Embryonic facial prominence (tissue), 1 donor: ENCODE results near the gene CAMTA1.
"Not testable (repeated sequence)": the region's sequence is repeated elsewhere in the genome, so short reads cannot be mapped to it uniquely, and the experiment has no call there.

Experiments
- DNase-seq: peaks from one replicate; pipeline ENCODE4 v3.0.0-alpha.2; 2016; ENCODE audit errors: extremely low spot score

Gene CAMTA1

DNA sequence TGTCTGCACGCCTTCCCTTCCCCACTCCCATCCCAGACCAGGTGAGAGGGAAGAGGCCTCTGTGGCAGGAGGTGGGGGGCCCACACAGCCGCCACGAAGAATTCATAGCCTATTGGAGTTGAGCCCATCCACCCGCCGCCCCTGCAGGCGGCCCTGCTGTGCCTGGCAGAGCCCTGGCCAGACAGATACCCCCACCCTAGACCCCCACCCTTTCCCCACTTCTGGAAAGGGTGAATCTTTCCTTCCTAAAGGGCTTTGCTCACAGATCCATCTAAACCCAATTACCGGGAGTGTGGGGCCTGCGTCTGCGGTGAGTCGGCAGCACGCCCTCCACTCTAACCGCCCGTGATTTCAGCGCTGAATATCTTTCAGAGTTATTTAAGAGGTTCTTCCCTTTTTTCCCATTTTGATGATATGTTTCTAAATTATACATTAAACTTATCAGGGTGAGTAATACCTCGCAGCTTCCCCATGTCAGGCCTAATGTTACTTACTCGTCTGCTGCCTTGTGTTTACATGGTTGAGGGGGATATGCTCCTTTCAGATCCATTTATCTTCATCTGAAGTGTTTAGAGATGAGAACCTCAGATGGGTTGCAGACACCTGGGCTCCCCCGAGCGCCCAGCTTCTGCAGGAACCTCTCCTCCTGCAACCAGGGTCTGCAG, 802.0 kb downstream of the CAMTA1 start:
- DNase-seq, result no peak

DNA sequence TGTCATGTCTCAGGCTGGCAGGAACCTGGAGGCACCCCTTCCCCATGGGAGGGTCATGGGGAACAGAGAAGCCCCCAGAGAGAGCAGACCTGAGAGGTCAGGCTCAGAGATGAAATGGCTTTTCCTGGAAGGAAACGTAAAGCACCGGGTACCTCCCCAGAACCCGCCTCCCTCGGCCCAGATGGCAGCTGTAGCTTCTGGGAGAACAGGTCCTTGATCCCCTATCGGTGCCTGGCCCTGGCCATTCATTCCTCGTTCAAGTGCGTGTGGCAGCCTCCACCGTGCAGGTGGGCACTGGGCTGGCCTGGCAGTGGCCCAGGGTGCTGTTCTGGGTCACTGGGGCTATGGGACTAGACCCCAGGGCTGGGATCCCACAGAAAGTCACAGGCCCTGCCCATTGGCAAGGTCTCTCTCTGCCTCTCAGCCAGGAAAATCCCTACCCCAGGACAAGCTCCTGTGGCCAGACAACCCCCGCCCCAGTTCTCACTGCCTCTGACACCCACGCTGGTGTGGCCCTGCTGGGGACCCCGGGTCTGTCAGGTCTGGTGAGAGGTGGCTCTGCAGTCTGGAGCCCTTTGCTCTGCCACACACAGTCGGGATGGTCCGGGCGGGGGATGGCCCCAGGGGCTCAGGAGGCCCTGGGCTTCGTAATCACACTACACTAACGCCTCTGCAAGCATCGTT, 802.7 kb downstream of the CAMTA1 start:
- DNase-seq, result no peak

DNA sequence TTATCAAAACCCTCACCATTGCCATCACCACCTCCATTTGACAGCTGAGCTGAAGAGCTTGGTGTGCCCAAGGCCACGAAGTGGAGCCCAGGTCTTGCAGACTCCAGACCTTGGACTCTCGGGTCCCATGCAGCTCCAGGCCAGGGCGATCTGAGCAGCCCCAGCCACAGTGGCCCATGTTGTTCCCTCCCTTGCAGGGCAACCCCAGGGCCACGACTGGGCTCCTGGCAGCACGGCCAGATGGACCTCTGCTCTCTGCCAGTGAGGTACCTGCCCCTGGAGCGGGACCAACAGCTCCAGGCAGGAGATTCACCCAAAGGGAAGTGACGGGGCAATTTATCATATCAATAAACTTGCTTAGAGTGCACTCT, 803.2 kb downstream of the CAMTA1 start:
- no peak for DNase-seq

DNA sequence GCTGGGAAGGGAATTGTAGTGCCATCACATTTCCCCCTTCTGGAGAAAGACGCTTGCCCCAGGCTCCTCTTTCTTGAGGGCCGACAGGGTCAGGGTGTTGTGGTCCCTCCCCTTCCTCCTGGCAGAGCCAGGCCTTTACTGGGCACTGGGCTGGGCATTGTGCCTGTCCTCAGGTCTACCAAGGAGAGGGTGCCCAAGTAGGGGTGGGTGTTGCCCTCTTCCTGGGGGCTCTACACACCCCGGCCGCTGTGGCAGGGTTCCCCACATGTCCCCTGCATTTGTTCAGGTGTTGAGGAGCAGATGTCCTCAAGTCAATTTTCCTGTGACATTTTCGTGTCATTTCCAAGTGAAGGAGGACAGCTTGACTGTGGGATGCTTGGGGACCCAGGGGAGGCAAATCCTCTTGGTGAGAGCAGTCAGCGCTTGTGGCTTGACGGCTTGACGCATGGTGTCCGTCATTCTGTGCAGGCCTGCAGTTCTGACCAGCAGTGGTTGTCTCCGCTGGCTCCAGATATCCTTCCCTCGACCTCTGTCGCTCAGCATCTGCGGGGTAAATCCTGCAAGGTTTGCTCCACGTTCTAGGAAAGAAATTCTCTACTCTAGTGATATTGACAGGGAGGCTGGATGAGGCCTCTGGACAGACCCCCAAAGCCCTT, 804.0 kb downstream of the CAMTA1 start:
- DNase-seq, result no peak

DNA sequence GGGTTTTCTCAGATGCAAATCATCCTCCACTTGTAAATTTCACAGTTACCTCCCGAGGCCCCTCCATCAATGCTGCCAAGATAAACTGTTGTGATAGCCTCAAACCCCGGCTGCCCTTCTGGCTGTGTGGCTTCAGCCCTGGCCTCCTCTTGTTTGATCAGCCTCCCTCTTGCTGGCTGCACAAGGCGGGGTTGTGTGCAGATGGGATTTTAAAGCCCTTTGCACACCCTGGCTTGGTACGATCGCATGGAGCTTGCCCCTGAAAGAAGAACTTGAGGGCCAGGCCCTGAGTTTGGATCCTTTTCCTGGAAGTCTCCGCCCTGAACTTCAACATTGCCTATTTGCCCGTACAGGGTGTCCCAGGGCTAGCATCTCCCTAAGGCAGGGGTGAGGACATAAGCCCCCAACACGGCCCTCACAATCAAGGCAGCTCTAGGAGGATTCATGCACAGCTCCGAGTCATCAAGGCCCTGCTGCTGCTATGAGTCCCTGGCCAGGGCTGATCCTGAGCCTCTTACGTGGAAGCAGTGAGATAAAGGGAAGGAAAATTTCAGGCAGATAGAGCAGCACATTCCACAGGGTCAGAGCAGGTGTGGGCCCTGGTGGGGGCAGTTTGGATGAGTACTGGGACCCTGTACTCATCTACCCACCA, 804.6 kb downstream of the CAMTA1 start:
- no peak for DNase-seq

DNA sequence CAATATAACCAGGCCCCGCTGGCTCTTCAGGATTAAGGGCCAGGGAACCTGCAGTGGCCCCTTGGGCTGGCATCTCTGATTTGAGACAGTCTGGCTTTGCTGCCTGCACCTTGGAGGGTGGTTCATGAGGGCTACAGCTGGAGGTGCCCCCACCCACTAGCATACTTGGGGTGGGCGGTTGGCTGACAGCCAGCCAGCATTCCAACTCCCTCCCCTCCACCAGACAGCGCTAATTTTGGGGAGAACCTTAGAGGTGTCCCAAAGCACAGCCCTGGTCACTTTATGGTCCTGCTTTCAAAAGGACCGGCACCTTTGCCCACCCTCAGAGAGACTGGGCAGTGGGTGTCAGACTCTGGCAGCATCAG, 805.2 kb downstream of the CAMTA1 start:
- no peak for DNase-seq

DNA sequence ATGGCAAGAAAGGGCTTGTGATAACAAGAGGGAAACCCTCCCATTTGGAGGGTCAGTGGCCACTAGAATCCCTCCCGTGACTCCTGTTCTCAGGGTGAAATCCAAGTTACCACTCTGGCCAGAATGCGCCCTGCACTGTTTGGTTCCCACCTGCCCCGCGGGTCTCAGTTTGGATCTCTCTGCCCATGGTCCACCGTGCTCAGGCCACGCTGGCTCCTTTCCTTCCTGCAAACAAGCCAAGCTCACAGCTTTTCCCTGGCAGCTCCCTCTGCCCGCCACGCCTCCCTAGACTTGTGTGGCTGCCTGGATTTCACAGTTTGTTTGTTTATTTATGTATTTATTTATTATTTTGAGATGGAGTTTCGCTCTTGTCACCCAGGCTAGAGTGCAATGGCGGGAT, 806.3 kb downstream of the CAMTA1 start:
- DNase-seq, result no peak

DNA sequence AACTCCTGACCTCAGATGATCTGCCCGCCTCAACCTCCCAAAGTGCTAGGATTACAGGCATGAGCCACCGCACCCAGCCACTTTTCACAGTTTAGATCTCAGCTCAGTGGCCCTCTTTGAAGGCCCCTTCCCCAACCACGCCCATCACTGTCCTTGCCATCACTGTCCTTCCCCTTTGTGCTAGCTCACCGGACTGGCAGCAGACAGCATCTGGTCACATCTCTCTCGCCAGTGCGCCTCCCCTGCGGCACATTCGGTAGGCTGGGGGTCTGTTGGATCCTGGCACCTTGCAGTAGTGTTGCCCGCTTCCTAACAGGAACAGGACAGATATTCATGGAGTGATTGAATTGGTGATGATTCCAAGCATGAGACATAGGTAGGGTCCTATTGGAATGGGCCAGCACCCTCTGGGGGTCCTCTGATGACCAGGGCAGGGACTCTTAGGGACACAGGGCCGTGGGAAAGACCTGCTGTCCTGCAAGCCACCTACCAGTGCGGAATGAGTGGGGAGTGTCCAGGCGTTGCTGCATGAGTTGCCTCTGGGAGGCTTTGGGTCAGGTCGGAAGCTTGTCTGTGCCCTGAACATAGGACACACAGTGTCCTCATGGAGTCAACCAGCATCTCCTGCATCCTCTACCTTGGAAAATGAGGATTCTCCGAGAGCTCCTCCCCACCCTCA, 807.0 kb downstream of the CAMTA1 start:
- DNase-seq, result no peak

DNA sequence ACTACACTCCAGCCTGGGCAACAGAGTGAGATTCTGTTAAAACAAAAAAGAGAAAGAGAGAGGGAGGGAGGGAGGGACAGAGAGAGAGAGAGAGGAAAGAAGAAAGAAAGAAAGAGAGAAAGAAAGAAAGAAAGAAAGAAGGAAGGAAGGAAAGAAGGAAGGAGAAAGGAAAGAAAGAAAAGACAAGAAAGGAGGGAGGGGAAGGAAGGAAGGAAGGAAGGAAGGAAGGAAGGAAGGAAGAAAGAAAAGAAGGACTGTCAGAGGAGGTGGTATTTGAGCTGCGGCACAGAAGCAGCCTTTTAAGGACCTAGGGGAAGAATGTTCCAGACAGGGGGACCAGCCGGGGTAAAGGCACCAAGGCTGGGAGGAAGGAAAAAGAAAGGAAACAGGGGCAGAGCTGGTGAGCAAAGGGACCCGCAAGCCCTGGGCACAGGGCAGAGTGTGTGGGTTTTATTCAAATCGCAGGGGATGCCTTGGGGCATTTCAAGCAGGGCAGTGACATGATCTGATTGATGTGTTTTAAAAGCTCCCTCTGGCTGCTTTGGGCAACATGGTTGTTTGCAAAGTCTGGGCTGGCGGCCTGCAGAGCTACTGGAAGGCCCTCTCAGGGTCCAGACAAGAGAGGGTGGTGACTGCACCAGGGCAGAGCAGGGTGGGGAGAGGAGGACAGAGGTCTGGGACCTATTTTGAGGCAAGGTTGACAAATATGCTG, 808.9 kb downstream of the CAMTA1 start:
- DNase-seq, result no peak

DNA sequence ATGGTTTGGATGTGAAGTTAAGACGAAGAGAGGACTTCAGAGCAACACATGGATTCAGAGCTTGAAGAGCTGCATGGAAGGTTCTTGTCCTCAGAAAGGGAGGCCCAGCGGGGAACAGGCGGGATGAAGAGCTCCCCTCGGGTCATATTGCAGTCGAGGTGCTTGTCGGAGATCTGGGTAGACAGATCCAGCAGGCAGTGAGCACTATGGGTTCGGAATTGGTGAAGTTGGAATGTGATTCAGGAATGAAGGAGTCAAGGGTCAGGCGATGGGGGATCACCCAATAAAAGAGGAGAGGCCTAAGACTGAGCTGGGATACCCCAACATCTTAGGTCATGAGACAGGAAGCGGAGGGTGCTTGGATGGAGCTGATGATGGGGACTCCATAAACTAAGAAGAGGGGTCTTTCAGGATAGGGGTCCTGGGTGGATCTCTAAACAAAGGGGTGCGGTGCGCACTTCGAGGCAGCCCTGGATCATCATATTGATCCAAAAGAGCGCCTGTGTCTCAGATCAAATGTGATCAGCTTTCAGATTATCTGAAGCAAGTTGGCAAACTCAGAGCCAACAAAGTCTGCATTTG, 809.6 kb downstream of the CAMTA1 start:
- no peak for DNase-seq

DNA sequence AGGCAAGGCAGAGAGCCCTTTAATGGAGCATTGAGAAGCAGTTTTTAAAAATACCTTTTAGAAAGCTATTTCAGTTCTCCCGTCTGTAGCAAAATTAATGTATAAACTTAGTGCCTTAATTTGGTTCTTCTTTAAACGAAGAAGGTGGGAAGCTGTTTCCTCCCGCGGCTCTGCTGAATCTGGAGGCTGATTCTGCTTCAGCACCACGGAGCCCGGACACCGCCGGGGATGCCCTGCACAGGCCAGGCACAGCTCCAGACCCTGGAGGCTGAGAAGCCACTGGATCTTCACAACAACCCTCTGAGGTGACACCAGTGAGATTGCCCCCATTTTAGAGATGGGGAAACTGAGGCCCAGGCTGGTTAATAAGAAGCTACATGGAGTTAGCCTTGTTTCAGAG, 810.1 kb downstream of the CAMTA1 start:
- DNase-seq, result no peak

DNA sequence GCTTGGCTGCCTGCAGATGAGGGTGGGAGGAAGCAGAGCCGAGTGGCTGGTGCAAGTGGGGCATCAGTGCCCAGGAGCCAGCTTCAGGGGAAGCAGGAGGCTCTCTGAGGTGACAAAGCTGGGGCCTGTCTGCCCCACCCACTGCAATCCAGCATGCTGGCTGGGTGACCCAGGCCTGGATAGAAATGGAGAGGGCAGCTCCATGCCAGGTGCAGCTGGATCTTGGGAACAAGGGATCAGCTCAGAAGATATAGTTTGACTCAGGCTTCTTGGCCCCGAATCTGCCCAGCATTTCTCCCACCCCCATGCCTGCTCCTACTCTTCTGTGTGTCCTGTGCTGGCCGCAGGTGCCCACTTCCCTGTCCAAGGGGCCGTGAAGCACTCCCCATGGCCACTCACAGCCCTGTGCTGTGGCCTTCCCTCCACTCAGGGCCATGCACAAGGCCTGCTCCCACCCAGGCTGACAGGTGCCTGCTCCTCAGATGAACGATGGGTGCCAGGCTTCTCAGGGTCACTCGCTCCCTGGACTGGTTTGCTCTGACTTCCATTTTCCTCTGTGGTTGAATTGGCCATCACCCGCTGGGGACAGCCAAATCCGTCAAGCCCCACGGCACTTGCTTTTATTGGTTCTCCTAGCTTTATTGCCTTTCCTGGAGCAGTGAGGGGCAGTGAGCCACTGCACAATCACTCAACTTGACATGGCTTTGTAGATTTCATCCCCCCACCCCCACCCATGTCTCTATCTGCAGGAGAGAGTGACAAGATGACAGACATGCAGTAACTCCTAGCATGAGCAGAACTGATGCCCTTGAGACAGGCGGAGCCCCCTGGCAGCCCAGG, 811.1 kb downstream of the CAMTA1 start:
- no peak for DNase-seq

DNA sequence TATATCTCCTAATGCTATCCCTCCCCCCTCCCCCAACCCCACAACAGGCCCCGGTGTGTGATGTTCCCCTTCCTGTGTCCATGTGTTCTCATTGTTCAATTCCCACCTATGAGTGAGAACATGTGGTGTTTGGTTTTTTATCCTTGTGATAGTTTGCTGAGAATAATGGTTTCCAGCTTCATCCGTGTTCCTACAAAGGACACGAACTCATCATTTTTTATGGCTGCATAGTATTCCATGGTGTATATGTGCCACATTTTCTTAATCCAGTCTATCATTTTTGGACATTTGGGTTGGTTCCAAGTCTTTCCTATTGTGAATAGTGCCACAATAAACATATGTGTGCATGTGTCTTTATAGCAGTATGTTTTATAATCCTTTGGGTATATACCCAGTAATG, 812.8 kb downstream of the CAMTA1 start:
- not testable (repeated sequence) for DNase-seq

DNA sequence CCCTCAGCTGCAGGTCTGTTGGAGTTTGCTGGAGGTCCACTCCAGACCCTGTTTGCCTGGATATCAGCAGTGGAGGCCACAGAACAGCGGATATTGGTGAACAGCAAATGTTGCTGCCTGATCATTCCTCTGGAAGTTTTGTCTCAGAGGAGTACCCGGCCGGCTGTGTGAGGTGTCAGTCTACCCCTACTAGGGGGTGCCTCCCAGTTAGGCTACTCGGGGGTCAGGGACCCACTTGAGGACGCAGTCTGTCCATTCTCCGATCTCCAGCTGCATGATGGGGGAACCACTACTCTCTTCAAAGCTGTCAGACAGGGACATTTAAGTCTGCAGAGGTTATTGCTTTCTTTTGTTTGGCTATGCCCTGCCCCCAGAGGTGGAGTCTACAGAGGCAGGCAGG, 819.7 kb downstream of the CAMTA1 start:
- DNase-seq, result not testable (repeated sequence)

DNA sequence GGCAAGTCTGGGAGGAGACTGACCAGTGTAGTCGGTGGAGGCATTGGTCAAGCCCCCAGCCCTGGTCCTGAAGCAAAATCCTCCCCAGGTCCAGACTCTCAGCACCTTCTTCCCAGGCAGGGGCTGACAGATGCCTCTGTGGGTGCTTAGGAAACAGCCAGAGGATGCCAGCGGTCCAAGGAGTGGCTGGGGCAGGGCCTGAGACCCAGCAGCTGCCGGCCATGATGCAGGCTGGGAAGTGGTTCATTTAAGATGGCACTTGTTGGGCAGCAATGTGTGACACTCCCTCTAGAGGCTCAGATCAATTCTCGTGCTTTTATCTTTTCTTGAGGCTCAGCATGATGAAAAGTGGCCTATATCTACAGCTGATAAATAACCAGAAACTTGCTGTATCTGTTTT, 820.8 kb downstream of the CAMTA1 start:
- no peak for DNase-seq

DNA sequence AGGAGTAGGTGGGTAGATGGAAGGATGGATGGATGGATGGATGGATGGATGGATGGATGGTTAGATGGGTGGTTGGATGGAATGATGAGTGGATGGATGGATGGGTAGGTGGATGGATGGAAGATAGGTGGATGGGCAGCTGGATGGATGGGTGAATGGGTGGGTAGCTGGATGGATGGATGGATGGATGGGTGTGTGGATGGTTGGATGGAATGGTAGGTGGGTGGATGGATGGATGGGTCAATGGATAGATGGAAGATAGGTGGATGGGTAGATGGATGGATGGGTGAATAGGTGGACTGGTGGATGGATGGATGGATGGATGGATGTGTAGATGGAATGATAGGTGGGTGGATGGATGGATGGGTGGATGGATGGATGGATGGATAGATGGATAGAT, 821.8 kb downstream of the CAMTA1 start:
- DNase-seq, result no peak

DNA sequence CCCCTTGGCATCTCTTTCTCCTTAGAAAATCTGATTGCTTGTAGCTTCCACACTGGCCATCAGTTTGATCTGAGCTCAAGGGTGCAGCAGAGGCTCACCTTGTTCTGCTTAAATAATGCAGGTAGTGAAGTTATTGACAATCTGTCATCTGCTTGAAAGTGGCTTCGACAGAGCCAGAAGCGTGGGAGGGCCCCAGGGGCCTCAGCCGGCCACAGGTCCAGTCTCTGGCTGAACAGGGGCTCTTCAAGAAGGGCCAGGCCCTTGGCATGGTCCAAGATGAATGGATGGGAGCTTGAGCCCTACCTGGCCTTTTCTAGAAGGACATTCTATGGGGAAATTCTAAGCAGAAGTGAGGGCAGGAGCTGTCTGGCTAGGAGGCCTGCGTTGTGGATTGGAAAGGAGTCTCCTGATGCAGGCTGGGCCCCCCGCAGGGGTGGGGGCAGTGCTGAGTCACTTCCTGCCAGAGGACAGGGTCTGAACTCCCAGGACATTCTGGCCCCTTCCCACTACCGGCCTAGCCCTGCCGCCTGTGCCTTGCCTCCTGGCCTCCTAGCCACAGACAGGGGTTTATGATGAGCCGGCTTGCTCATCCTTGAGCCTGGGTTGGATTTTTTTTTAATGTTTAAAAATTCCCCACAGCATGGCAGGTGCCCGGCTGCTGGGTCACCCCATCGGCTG, 823.5 kb downstream of the CAMTA1 start:
- DNase-seq, result no peak

DNA sequence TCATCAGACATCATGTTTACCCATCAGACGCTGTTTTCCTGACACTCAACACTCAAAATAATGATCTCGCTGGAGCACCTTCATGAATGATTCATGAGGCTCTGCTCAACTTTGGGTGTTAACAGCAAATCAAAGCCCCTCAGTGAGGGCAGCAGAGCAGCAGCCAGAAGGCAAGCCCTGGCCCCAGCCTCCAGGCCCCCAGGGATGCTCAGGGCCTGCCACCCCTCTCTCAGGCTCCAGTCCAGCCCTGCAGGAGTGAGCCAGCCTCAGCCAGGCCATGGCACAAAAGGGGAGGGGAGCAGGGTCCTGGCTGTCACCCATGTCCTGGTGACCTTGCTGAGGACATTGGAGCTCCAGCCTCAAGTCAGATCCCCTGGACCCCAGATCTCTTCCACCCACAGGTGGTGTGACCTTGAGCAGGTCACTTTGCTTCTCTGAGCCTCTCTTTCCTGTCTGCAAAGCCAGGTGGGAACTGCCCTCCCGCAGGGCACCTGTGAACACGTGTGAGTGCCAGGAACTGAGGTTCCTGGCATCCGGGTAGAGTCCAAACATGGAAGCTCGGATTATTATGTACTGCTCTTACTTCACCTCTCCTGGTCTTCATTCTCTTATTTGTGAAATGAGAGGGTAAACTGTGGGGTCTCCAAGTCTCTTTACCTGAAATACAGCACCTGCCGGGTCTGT, 824.2 kb downstream of the CAMTA1 start:
- no peak for DNase-seq

DNA sequence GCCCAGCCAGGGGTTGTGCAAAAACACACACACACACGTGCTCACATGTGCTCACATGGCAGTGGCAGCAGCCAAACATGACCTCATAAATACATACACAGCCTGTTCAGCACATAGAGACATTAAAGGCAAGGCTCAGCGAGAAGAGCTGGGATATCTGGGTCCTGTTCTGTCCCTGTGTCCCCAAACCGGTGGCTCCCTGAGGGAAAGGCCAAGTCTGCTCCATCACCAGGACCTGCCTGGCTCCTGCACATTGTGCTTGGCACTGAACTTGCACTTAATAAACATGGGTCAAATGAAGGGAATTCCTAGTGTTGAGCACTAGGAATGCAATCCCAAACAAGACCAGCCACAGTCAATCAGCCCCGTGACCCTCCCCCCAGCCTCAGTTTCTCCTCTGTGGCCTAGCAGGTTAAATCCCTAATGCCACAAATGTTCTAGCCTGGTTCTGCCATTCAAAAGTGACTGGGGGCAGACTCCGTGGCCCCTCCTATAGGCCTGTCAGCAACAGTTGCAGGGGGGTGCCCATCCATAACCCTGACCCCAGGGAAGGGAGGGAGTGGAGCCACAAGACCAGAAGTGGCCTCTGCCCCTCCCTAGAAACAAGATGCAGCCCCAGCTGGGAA, 825.0 kb downstream of the CAMTA1 start:
- no peak for DNase-seq
